ENCODE measurements around the gene KLF1.
"Not testable (repeated sequence)": the region's sequence is repeated elsewhere in the genome, so short reads cannot be mapped to it uniquely, and the experiment has no call there.

Gene KLF1

DNA sequence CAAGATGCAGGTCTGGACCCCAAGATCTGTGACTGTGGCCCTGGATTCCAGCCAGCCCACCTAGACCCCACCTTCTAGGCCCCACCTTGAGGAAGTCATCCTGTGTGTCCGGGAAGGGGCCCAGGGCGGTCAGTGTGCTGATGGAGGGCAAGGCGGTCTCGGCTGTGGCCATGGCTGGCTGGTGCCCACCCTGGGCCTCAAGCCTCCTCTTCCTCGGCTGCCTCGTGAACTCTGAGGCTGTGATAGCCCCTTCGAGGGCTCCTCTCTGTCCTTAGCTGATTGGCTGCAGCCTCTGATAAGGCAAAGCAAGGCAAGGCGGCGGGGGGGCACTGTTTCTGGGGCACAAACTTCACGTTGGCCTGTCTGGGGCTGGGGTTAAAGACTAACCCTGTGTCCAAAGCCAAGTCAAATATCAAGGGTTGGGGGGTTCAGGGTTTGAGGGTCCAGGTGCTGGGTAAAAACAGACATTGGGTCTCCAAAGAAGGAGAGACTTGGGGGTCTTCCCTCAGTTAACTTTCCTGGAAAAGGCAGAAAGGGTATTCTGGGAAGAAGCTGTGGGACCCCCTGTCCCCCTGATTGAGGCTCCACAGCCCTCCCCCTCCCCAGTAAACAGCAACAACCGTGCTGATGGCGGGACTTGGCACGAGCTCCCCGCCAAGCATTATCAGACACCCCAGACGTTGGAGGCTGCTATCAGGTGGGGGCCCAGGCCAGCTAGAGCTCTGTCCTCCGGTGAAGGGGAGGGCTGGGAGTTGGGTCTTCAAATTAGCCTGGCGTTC, at the start of gene KLF1:
TSS of gene KLF1 (minus strand) at position 233 of the 779 bp plus-strand sequence. CDS start at position 172, 61 bp downstream.
- no peak for DNase-seq

DNA sequence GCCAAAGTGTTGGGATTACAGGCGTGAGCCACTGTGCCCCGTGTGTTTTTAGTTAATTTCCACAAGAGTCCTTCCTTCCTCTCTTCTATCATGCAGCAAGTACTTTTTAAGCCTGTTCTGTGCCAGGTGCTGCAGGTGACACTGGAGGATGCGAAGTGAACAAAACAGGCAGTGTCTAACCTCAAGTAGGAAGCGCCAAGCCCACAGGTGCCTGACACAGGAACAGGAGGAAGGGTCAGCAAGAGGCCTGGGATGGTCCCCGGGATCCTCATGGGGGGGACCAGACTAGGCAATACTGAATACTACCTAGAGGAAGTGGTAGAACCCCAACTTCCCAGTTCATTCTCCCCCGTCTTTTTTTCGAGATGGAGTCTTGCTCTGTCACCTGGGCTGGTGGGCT, 49.6 kb upstream of the KLF1 start:
- DNase-seq, result no peak

DNA sequence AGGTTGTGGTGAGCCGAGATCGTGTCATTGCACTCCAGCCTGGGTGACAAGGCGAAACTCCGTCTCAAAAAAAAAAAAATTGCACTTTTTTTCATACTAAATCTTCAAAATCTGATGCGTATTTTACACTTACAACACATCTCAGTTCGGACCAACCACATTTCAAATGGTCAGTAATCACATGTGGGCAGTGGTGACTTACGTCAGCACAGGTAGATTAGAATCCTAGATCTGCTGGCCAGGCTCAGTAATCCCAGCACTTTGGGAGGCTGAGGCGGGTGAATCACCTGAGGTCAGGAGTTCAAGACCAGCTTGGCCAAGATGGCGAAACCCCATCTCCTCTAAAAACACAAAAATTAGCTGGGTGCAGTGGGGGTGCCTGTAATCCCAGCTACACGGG, 48.1 kb upstream of the KLF1 start:
- DNase-seq, result no peak

DNA sequence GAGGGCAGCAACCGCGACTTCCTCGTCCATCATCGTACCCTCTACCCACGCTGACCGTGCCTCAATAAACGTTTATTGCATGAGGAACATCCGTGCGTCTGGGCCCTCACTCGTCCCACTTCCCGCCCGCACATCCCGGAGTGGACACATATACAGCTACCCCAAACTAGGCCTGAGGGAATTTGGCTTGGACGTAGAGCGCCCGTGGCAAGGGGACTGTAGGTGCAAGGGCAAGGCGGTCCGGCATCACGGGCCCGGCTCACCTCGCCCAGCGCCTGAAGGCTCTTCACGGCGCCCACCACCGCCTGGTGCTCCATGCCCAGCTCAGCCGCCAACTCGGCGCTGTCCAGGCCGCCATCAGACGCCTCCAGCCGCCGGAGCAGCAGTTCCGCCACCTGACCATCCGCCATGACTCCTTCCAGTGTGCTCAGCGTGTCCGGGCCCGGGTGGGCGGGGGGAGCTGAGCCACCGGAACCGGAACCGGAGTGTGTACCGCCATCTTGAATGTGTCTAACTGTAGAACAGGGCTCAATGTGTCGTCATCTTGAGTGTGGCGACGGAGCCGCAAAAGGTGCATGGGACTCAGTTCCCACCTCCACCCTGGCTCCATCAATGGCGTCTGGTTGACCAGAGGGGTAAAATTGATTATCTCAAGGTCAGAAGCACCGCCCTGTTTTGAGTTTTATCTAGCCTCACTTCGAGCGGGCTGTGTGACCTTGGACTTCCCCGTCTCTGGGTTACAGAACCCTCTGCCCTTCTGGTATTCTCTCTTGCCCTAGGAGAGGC, 46.5 kb upstream of the KLF1 start, which contains the start of gene FARSA:
TSS of gene FARSA (minus strand) at position 425 of the 786 bp plus-strand sequence. CDS start at position 410, 15 bp downstream.
- DNase-seq, result peak; percentile 46

DNA sequence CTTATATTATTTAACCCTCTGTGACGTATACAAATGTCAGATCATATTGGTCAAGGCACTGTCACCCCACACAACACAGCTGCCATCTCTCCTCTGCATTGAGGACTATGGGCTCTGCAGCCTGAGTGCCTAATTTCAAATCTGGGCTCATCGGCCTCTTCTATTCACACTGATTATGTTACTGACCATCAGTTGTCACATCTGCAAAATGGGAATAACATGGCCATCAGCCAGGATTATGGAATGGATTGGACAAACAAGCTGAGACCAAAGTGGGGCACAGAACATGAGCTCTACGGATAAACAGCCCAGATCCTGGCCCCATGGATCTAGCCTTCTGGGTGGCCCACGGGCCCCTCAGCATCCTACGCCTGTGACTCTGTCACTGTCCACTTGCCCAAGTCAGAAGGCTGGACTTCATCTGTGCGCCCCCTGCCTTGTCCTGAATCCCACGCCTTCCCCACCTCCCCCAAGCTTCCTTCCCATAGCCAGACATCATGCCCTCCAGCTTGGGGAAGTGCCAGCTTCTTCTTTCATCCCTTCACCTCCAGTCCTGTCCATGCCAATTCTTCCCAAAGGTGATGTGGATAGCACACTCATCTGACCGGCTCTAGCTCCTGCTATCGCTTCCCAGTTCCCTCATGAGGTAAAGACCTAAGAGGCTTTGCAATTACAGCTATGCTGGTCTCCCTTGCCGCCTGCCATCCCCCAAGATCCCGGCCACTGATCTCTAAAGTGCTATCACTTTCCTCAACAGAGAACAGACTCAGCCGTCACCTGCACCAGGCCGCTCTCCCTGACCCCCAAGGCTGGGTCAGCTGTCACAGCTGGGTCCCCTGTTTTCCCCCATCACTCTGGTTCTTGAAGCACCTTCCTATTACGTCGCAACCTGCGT, 45.6 kb upstream of the KLF1 start:
- DNase-seq, result no peak

DNA sequence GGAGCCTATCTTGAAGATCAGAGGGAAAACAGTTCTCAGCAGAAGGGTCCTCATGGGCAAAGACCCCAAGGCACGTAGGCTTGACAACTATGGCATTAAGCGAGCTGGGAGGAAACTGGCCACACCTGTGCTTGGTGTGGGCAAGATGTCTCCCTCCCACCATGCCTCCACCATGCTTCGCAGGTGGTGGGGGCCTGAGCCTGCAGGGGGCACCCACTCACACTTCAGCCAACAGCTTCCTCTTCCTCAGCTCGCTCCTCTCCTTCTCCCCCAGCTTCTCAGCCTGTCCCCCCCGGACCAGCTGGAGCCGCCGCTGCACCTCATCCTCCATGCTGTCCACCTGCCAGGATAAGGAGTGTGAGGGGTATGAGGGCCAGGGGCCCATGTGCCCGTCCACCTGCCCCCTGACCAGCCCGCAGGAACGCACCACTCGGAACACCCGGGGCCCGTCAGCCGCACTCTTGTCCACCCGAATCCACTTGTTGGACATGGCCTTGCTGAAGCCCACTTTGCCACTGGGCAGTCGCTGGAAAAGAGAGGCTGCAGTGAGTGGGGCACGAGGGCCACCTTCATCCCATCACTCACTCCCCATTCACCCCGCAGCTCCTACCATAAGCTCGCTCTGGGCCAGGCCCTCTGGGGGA, 43.1 kb upstream of the KLF1 start:
- no peak for DNase-seq

DNA sequence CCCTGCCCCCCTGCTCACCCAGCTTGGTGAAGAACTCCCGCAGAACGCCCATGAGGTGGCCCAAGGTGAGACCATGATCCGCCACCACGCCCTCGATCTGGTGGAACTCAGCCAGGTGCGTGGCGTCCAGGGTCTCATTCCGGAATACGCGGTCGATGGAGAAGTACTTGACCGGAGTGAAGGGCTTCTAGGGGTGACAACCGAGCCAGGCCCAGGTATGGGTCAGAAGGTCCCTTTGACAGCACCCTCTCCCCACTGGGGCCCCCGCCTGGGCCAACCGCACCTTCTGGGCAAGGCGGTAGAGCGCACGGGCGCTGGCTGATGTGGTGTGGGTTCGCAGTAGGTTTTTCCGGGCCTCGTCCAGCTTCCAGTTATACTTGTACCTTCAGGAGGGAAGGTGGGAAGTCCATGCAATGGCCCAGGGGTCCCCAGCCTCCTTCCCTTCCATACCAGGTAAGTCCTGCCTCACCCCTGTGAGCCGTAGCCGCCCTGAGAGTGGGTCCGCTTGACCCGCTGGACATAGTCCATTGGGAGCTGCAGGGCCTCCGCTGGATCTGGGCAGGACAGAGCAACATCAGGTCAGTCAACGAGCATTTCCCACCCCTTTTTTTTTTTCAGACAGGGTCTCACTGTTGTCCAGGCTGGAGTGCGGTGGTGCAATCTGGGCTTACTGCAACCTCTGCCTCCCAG, 37.8 kb upstream of the KLF1 start:
- no peak for DNase-seq

DNA sequence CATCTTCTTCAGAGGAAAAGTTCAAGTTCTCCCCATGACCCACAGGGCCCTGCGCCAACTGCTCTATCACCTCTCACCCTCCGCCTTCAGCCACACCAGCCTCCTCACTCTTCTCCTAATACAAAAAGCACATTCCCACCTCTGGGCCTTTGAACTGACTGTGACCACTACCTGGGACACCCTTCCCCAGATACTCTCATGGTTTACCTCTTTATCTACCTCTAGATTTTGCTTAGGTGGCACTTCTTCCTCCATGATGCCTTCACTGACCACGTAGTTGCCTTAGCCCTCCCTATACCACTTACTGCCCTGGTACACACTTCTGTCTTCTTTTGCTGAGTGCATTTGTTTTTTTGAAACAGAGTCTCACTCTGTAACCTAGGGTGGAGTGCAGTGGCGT, 36.0 kb upstream of the KLF1 start:
- DNase-seq, result no peak

DNA sequence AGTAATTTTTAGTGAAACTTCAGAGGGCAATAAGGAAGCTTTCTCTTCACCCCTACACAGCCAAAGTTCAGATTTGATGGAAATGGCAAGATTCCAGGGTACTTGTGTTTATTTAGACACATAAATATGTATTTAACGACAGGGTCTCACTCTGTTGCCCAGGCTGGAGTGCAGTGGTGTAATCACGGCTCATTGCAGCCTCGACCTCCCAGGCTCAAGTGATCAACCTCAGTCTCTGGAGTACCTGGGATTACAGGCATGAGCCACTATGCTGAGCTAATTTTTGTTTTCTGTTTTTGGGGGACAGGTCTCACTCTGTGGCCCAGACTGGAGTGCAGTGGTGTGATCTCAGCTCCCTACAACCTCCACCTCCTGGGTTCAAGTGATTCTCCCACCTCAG, 34.0 kb upstream of the KLF1 start:
- DNase-seq, result no peak

DNA sequence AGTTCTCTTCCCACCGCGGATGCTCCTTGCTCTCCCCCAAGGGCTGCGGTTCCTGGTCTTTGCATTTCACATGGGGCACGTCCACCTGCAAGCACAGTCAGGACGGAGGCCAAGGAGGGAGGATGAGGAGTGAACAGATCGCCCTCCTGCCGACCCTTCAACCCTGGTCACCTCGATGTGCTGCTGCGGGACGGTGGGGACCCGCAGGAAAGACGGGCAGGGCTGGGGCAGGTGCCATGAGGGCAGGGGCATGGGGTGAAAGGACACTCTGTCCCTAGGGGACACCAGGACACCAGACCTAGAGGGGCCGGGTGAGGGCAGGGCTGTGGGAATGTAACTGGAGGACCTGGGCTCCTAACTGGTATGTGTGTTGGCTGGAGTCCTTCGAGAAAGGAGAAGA, 31.3 kb upstream of the KLF1 start:
- no peak for DNase-seq

DNA sequence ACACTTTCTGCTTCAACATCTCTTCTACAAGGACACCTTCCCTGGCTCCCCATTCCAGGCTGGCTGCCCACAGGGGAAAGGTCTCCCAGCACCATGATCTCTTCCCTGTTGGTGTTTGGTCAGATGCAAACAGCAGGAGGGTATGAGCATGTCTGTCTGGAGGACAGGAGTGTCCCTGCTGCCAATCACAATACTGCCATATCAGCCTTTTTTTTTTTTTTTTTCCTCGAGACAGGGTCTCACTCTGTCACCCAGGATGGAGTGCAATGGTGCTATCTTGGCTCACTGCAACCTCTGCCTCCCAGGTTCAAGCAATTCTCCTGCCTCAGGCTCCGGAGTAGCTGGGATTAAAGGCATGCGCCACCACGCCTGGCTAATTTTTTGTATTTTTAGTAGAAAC, 28.9 kb upstream of the KLF1 start:
- DNase-seq, result not testable (repeated sequence)

DNA sequence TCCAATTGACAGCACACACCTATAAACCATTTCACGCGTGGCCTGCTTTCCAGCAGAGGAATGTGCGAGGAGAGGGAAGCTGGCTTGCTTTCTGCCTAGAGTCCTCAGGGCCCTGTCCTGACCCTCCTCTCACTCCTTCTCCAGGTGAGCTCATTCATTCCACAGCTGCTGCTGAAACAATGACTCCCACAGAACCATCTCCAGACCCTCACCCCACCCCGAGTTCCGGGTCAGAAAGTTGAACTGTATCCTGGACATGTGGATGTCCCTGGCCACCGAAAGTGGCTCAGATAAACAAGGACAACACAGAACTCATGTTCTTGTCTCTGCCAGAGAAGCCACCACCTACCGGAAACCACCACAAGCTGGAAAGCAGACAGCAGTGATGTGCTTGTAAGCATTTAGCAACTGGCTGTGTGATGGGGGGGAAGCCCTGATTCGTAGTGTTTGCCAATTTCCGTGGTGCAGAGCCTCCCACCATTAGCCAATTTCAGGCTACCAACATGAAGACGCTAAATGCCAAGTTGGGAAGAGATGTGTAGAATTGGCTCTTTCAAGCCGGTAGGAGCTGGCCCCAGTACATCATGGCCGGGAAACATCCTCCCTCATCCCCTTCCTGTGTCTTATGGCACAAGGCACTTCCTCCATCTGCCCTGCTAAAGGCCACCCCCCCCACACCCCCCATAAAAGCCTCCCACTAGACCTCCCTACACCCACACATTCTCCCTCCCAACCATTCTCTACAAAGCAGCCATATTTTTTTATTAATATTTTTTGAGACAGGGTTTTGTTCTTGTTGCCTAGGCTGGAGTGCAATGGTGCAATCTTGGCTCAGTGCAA, 27.1 kb upstream of the KLF1 start:
- DNase-seq, result no peak

DNA sequence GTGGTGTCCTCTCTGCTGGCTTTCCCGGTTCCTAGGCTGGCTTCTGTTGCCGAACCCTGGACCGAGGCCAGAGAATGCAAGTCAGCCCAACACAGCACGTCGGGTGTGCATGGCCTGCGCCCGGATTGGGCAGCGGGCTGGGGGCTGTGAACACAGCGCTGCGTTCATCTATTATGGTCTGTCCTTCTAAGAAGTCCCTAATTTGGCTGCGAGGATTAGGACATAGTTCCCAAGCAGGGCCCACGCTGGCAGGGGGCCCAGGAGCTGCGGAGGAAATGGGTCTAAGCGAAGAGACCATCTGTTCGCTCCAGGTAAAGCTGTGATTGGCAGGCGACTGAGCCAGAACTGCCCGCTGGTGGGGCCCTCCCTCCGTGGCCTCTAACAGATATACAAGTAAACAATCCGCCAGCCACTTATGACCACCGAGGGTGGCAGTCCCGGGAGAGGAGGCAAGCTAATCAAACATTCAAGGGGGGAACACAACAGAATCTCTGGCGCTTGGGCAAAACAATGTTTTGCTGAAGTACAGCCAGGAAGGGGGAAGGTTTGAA, 26.1 kb upstream of the KLF1 start:
- peak; percentile 95 for DNase-seq

DNA sequence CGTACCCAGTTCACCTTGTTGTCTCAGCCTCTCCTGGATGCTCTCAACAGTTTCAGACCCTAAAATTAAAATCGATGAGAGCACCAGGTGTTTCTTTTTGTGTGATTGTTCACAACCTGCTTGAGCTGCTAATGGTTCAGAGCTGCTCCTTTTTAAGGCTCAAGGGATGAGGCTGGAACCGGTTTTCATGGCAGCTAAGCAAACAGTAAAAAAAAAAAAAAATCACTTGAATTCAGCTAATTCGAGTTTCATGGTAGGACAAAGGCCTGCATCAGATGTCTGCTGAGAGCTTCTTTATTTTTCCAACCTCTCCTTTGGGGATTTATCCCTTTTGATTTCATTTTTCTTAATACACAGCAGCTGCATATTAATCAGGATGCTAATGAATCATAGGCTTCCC, 25.6 kb upstream of the KLF1 start:
- peak; percentile 78 for DNase-seq

DNA sequence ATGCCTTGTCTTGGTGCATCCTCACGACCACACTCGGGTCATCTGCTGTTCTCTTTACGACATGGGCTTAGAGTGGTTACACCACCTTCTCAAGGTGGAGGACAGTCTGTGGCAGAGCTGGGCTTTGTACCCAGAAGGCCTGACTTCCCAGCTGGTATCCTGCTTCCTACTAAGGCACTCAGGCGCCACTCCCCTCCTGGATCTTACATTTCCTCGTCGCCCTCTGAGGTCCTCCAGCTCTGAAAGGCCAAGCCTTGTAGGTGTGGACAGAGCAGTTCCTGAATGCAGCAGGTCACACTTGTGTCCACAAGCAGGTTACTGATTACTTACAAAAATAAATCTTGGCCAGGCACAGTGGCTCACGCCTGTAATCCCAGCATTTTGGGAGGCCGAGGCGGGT, 20.2 kb upstream of the KLF1 start:
- DNase-seq, result no peak

DNA sequence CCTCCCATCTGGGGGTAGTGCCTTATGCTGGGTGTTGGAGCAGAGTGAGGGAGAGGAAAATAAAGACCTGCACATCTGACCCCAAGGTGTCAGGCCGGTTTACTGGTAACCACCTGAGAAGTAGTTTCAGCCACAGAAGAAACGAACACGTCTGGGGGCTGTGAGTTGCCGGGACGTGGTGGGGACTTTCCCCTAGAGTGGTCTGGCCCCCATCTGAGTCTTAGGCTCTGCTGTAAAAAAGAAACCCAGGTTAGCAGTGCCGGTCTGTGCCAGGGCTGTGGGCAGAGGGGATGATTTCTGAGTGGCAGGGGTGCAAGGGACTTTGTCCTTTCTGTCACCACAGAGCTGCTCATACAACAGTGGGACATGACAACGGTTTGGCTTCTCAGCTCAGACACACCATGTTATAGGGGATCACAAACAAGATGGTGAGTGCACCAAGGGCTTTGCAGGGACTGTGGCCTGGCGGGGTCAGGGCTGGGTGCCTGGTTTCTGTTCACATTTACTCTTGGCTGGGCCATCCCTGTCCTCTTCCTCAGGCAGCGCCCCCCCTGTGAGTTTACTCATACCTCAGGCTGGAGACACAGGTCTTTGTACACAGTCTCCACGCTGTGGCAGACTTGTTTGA, 13.0 kb upstream of the KLF1 start:
- no peak for DNase-seq

DNA sequence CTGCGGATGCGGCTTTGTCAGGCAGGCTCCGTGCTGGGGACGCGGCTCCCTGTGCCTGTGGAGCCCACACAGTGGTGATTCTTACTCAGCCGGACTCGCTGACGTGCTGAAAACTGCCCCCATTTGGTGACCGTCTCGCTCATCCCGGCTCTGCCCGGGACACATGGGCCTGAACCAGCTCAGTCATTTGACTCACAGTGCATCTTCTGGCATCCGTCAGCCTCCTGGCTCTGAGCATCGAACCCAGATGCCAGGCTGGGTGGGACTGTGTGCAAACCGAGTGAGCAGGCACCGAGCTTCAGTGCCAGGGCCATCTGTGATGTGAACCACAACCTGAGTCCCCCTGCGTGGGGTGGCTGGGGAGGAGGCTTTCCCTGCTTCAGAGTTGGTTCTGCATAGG, 9.5 kb upstream of the KLF1 start:
- DNase-seq, result no peak

DNA sequence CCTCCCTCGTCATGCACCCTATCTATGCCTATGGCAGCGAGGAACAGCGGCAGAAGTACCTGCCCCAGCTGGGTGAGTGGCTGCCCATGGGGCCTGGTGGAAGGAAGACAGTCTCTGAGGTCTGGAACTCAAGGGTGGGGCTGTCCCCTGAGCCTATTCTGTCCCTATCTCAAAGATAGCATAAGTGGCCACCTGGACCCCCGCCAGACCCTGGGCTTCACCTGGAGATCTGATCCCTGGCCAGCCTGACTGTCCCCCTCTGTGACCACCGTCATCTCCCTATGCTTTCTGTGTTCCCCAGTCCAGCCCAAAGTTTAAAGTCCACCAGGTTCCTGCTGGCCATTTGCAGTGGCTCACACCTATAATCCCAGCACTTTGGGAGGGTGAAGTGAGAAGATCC, 6.6 kb upstream of the KLF1 start:
- DNase-seq, result no peak

DNA sequence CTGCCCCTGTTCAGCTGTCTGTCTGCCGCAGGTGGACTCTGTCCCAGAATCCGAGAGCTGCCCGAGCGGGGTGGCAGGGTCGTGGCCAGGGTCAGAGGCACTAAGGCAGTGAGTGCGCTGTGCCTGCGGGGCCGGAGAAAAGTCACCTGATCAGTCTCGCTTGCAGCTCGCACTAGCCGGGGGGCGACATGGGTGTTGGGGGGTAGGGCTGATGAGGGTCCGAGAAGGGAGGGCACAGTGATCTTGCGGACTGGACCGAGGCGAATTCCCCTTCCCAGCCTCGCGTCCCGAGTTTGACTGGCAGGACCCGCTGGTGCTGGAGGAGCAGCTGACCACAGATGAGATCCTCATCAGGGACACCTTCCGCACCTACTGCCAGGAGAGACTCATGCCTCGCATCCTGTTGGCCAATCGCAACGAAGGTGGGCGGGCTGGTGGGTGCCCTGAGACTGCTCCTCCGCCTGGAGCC, 4.6 kb upstream of the KLF1 start:
- no peak for DNase-seq

Data from NCI-H2081 treated with DMSO at 0.1 percent for 48 hours (cell line).